GM13976 (cell line): Measurements from ENCODE around the gene ERCC2.

ENCODE experiments used
- DNase-seq: peaks from one replicate; pipeline ENCODE4 v3.0.0; 2012; ENCODE audit warnings: low spot score
- CTCF ChIP-seq: IDR thresholded peaks from 2 replicates; pipeline ENCODE4 v1.5.1; 2012; ENCODE audit warnings: borderline replicate concordance, mild to moderate bottlenecking; ENCODE audit not compliant: insufficient read depth; ENCODE audit errors: extremely low read depth, missing control alignments, control extremely low read depth
- in situ Hi-C: fragments of 300-500 bp; cut with MboI; formaldehyde crosslinking; loops from one replicate; pipeline ENCODE4 v1.12.0; 2022; ENCODE audit warnings: low sequenced_read_pairs, mixed read lengths, inconsistent platforms; ENCODE audit not compliant: unreplicated experiment

Gene ERCC2

GRCh38 chr19:45357445-45357783 is 13.0 kb downstream of the ERCC2 start:
- TF ChIP-seq CTCF: no peak
- in situ Hi-C loops: no loop called here
- no peak for DNase-seq

GRCh38 chr19:45356760-45357444 is 13.5 kb downstream of the ERCC2 start:
- no peak for DNase-seq
- in situ Hi-C loops: no loop called here
- no peak for TF ChIP-seq CTCF

- DNase-seq: no peak
- in situ Hi-C loops: no loop called here
- TF ChIP-seq CTCF: no peak
Measured at GRCh38 chr19:45355910-45356309, 14.5 kb downstream of the ERCC2 start.

- in situ Hi-C loops: no loop called here
- no peak for DNase-seq
- TF ChIP-seq CTCF: no peak
Measured at GRCh38 chr19:45355402-45355801, 15.0 kb downstream of the ERCC2 start.

GRCh38 chr19:45354241-45354842 is 16.0 kb downstream of the ERCC2 start:
- DNase-seq: no peak
- in situ Hi-C loops: no loop called here
- no peak for TF ChIP-seq CTCF

GRCh38 chr19:45352914-45353796 is 17.2 kb downstream of the ERCC2 start:
- no peak for DNase-seq
- in situ Hi-C loops: no loop called here
- TF ChIP-seq CTCF: no peak
